GM18873 (cell line): ENCODE results near the gene TRMT61A.

Experiments
- ATAC-seq: cut with Tn5 transposase; IDR thresholded peaks from one replicate; pipeline ENCODE4 v1.9.1; 2021; ENCODE audit warnings: mild to moderate bottlenecking, moderate library complexity, moderate number of reproducible peaks; ENCODE audit not compliant: unreplicated experiment, low FRiP score

The TRMT61A gene

GRCh38 chr14:103533999-103534575, 5.1 kb downstream of the TRMT61A start:
- no peak for ATAC-seq

- no peak for ATAC-seq
These were observed 5.6 kb downstream of the TRMT61A start for GRCh38 chr14:103534576-103535061.

- ATAC-seq, result no peak
These were observed 6.3 kb downstream of the TRMT61A start for GRCh38 chr14:103535081-103535890.

GRCh38 chr14:103535891-103536565, 7.0 kb downstream of the TRMT61A start:
- no peak for ATAC-seq

- ATAC-seq, result no peak
These were observed 7.7 kb downstream of the TRMT61A start for GRCh38 chr14:103536693-103537092.

GRCh38 chr14:103537175-103537990, 8.4 kb downstream of the TRMT61A start:
- no peak for ATAC-seq

GRCh38 chr14:103538291-103539055, 9.5 kb downstream of the TRMT61A start:
- ATAC-seq, result no peak

- ATAC-seq, result no peak
These were observed 10.2 kb downstream of the TRMT61A start for GRCh38 chr14:103539056-103539825.

GRCh38 chr14:103540821-103541708, 12.1 kb downstream of the TRMT61A start:
- no peak for ATAC-seq

- ATAC-seq, result no peak
These were observed 13.0 kb downstream of the TRMT61A start for GRCh38 chr14:103541709-103542604.

GRCh38 chr14:103542605-103543088, 13.7 kb downstream of the TRMT61A start:
- ATAC-seq, result no peak

- no peak for ATAC-seq
These were observed 14.1 kb downstream of the TRMT61A start for GRCh38 chr14:103543140-103543539.

GRCh38 chr14:103543721-103544387, 14.9 kb downstream of the TRMT61A start:
- no peak for ATAC-seq

GRCh38 chr14:103544388-103545218, 15.6 kb downstream of the TRMT61A start:
- ATAC-seq, result no peak

- no peak for ATAC-seq
These were observed 16.4 kb downstream of the TRMT61A start for GRCh38 chr14:103545219-103545914.
